HepG2 (cell line): ENCODE data around the gene CAPZB. TPM values are rescaled to one million over a fixed set of nuclear protein-coding genes. Genes with fewer than 3 reads are reported as not detected.
A peak's percentile ranks its signal among the peaks of the same experiment; 100 is the strongest.

Source experiments
- ATAC-seq: fragments of 200-7000 bp; cut with Tn5 transposase; 3 replicates; pipeline ENCODE4 v1.9.1; 2020; ENCODE audit warnings: mild to moderate bottlenecking, moderate library complexity
- BruUV-seq: library from RNA; stranded (reverse); fragments of 400-500 nt; replicated peaks from 2 replicates; lab custom pipeline; 2021; lab: Mats Ljungman, UMichigan
- CTCF ChIA-PET: fragments of 300-600 bp; formaldehyde crosslinking; extraction: SDS; loops from one replicate; lab custom pipeline; 2021; ENCODE audit warnings: low total read pairs, inconsistent platforms, low intra/inter-chr PET ratio; lab: Yijun Ruan, JAX
- POLR2A ChIA-PET: fragments of 350-600 bp; sonication (Branson Sonifier 250); formaldehyde crosslinking; loops from one replicate; lab custom pipeline; 2020; ENCODE audit warnings: antibody characterized with exemption, inconsistent platforms; lab: Yijun Ruan, JAX
- DNase-seq: peaks from one replicate; pipeline ENCODE4 v3.0.0-alpha.2; 2015; ENCODE audit warnings: low spot score
- FAIRE-seq: peaks from 3 replicates; lab custom pipeline; 2011; peaks lifted over from hg19 to GRCh38; lab: Jason Lieb, UNC
- H2AFZ ChIP-seq: one replicate; pipeline ENCODE4 v1.6.1; 2011; ENCODE audit warnings: low read length, inconsistent platforms
- H3K27ac ChIP-seq: fragments of 300-600 bp; 3 replicates; pipeline ENCODE4 v1.8.0; 2011; ENCODE audit warnings: mixed run types, mild to moderate bottlenecking, mixed read lengths, low read length, inconsistent platforms; ENCODE audit not compliant: insufficient read depth; ENCODE audit errors: extremely low read length
- H3K27me3 ChIP-seq, 2 experiments: fragments of 200-600 bp in 1 of 2; 2 replicates in 1 of 2; 3 replicates in 1 of 2; pipeline versions ENCODE4 v1.6.0 to v1.8.0; 2011; ENCODE audit warnings: low read length in 2 of 2, mild to moderate bottlenecking in 2 of 2, moderate library complexity in 2 of 2, inconsistent platforms in 1 of 2; ENCODE audit not compliant: insufficient read depth in 2 of 2, control insufficient read depth in 1 of 2
- H3K36me3 ChIP-seq, 2 experiments: fragments of 200-600 bp in 1 of 2; replicated peaks in 1 of 2; 2 replicates in 1 of 2; 3 replicates in 1 of 2; pipeline versions ENCODE4 v1.5.1 to v1.8.0; 2011; ENCODE audit warnings: low read length in 2 of 2, inconsistent platforms in 1 of 2; ENCODE audit not compliant: insufficient read depth in 2 of 2, control insufficient read depth in 1 of 2
- H3K4me1 ChIP-seq: 2 replicates; pipeline ENCODE4 v1.5.1; 2012; ENCODE audit warnings: low read length, inconsistent platforms; ENCODE audit not compliant: insufficient read depth
- H3K4me2 ChIP-seq: 2 replicates; pipeline ENCODE4 v1.6.0; 2011; ENCODE audit warnings: low read depth, low read length, inconsistent platforms
- H3K4me3 ChIP-seq, 3 experiments: fragments of 200-600 bp in 1 of 3; sonication (generic), shearing (Covaris generic) in 1 of 3; replicated peaks in 1 of 3; 2 replicates each; pipeline ENCODE4 v1.5.1; 2011 to 2016; ENCODE audit warnings: low read length in 3 of 3, inconsistent platforms in 2 of 3, low read depth in 2 of 3, mild to moderate bottlenecking in 2 of 3, control low read depth in 1 of 3, mixed read lengths in 1 of 3; ENCODE audit not compliant: insufficient read depth in 1 of 3
- H3K79me2 ChIP-seq: one replicate; pipeline ENCODE4 v1.6.1; 2011; ENCODE audit warnings: low read length, inconsistent platforms; ENCODE audit not compliant: insufficient read depth
- H3K9ac ChIP-seq: 2 replicates; pipeline ENCODE4 v1.6.0; 2011; ENCODE audit warnings: mild to moderate bottlenecking, low read depth, low read length, inconsistent platforms; ENCODE audit not compliant: insufficient read depth
- H3K9me3 ChIP-seq: 2 replicates; pipeline ENCODE4 v1.5.1; 2012; ENCODE audit warnings: mild to moderate bottlenecking, low read length
- H4K20me1 ChIP-seq: 2 replicates; pipeline ENCODE4 v1.6.0; 2011; ENCODE audit warnings: inconsistent platforms, mild to moderate bottlenecking, low read length, moderate library complexity; ENCODE audit not compliant: insufficient read depth
- AGO2 ChIP-seq: fragments of 200-400 bp; formaldehyde crosslinking; optimal IDR thresholded peaks from 2 replicates; pipeline ENCODE3; 2017; ENCODE audit warnings: mild to moderate bottlenecking, low read depth, low read length, moderate library complexity
- FOXA3 ChIP-seq: IDR thresholded peaks from 2 replicates; pipeline ENCODE4 v1.6.1; 2016; ENCODE audit warnings: missing genetic modification reagents, missing compliant biosample characterization
- GABPB1 ChIP-seq: IDR thresholded peaks from 2 replicates; pipeline ENCODE4 v1.6.1; 2016; ENCODE audit warnings: mild to moderate bottlenecking, missing genetic modification reagents, moderate library complexity, missing compliant biosample characterization
- JARID2 ChIP-seq: sonication (generic); formaldehyde crosslinking; IDR thresholded peaks from 2 replicates; pipeline ENCODE4 v1.8.1; 2023; ENCODE audit warnings: missing genetic modification reagents, inconsistent platforms; ENCODE audit not compliant: insufficient replicate concordance
- NR2F1 ChIP-seq, 2 experiments: fragments of 450-650 bp in 1 of 2; formaldehyde crosslinking in 1 of 2; IDR thresholded peaks; 2 replicates each; pipeline versions ENCODE4 v1.5.0 to v1.6.1; 2016 to 2020; ENCODE audit warnings: mild to moderate bottlenecking in 1 of 2, missing compliant biosample characterization in 1 of 2, missing genetic modification reagents in 1 of 2, moderate library complexity in 1 of 2
- RAD21 ChIP-seq: fragments of 450-650 bp; formaldehyde crosslinking; IDR thresholded peaks from 2 replicates; pipeline ENCODE4 v1.5.0; 2020; ENCODE audit warnings: mild to moderate bottlenecking
- SRSF1 ChIP-seq: fragments of 200-400 bp; formaldehyde crosslinking; optimal IDR thresholded peaks from 2 replicates; pipeline ENCODE3; 2017; ENCODE audit warnings: mild to moderate bottlenecking, low read depth, low read length, moderate library complexity
- STAG1 ChIP-seq: sonication (generic); formaldehyde crosslinking; IDR thresholded peaks from 2 replicates; pipeline ENCODE4 v1.4.0; 2020; ENCODE audit warnings: missing genetic modification reagents
- TAF1 ChIP-seq: sonication (generic); formaldehyde crosslinking; IDR thresholded peaks from 2 replicates; pipeline ENCODE4 v1.4.0; 2020; ENCODE audit warnings: missing genetic modification reagents
- TBL1XR1 ChIP-seq: fragments of 150-350 bp; IDR thresholded peaks from 2 replicates; pipeline ENCODE4 v1.6.1; 2014; ENCODE audit warnings: borderline replicate concordance, low read length; ENCODE audit not compliant: partially characterized antibody
- TFAP4 ChIP-seq: sonication (generic); IDR thresholded peaks from 2 replicates; pipeline ENCODE4 v1.6.1; 2016; ENCODE audit warnings: low read depth, borderline replicate concordance
- ZBTB21 ChIP-seq: sonication (generic); formaldehyde crosslinking; IDR thresholded peaks from 2 replicates; pipeline ENCODE4 v1.4.0; 2020; ENCODE audit warnings: missing genetic modification reagents
- ZBTB33 ChIP-seq: sonication (generic); formaldehyde crosslinking; IDR thresholded peaks from 2 replicates; pipeline ENCODE4 v1.4.0; 2020; ENCODE audit warnings: missing genetic modification reagents
- ZFP91 ChIP-seq: sonication (generic); formaldehyde crosslinking; IDR thresholded peaks from 2 replicates; pipeline ENCODE4 v1.9.0; 2022; ENCODE audit warnings: missing genetic modification reagents, mild to moderate bottlenecking, borderline replicate concordance
- ZNF232 ChIP-seq: sonication (generic); formaldehyde crosslinking; IDR thresholded peaks from 2 replicates; pipeline ENCODE4 v1.4.0; 2020; ENCODE audit warnings: missing genetic modification reagents, borderline replicate concordance
- ZNF552 ChIP-seq: sonication (generic); formaldehyde crosslinking; IDR thresholded peaks from 2 replicates; pipeline ENCODE4 v1.9.0; 2022; ENCODE audit warnings: missing genetic modification reagents, mild to moderate bottlenecking, borderline replicate concordance
- ZNF775 ChIP-seq: sonication (generic); formaldehyde crosslinking; IDR thresholded peaks from 2 replicates; pipeline ENCODE4 v1.4.0; 2020; ENCODE audit warnings: missing genetic modification reagents, mild to moderate bottlenecking, moderate library complexity, borderline replicate concordance
- ZNF777 ChIP-seq: sonication (generic); formaldehyde crosslinking; IDR thresholded peaks from 2 replicates; pipeline ENCODE4 v1.4.0; 2020; ENCODE audit warnings: missing genetic modification reagents
- ZNF878 ChIP-seq: sonication (generic); formaldehyde crosslinking; IDR thresholded peaks from 2 replicates; pipeline ENCODE4 v1.8.1; 2023; ENCODE audit warnings: mild to moderate bottlenecking, missing genetic modification reagents, moderate library complexity
- ZNF891 ChIP-seq: sonication (generic); formaldehyde crosslinking; IDR thresholded peaks from 2 replicates; pipeline ENCODE4 v1.5.0; 2020; ENCODE audit warnings: mild to moderate bottlenecking, missing genetic modification reagents
- WGBS: methylation state at CpG from one replicate; pipeline ENCODE4 v1.1.6; 2017; ENCODE audit warnings: low lambda C conversion rate; 5-methylcytosine and 5-hydroxymethylcytosine counted together
- in situ Hi-C: cut with HindIII; loops from 2 replicates; pipeline ENCODE4 v1.10.0; 2017; ENCODE audit warnings: low pct_unique_long_range_greater_than_20kb; ENCODE audit not compliant: extremely low pct_ligation_motif_present
- intact Hi-C: fragments of 100-400 bp; cut with micrococcal nuclease; formaldehyde crosslinking; loops from one replicate; pipeline ENCODE4 v1.10.0; 2022; ENCODE audit not compliant: unreplicated experiment
- polyA plus RNA-seq, 8 experiments: library from polyadenylated mRNA; depleted of rRNA in 3 of 8; stranded (reverse) in 7 of 8; unstranded in 1 of 8; fragments of >200 nt; fragmentation: Illumina TruSeq in 4 of 8; extraction: Trizol in 4 of 8; gene quantifications; 2 replicates each; pipeline versions ENCODE4 v1.2.1 to v1.2.3, GENCODE V29; 2011 to 2016; ENCODE audit warnings: low read depth in 4 of 8, missing spikeins in 1 of 8, mixed read lengths in 1 of 8; ENCODE audit not compliant: insufficient read depth in 1 of 8
- total RNA-seq, 5 experiments: library from RNA; depleted of rRNA; stranded (reverse); fragments of >200 nt; fragmentation: Illumina TruSeq; extraction: Trizol; gene quantifications; 2 replicates each; pipeline ENCODE4 v1.2.3, GENCODE V29; 2016; ENCODE audit warnings: low read depth in 1 of 5

Gene CAPZB
- total and polyA plus RNA-seq, 2 of the 13 experiments (the other 11 are each of a cell fraction or from before 2014, with no cell fraction given): 58.9 to 76.9 TPM

GRCh38 chr1:19344831-19345230 lies 140.5 kb downstream of the CAPZB start (continued):
- TF ChIP-seq JARID2 (no peak), FOXA3 (CRISPR knock-in tag) (no peak), ZNF891 (0 out of 2 replicates have a peak, but pooled peaks have one; percentile 20), ZNF878 (CRISPR knock-in tag) (no peak), GABPB1 (CRISPR knock-in tag) (0 out of 2 replicates have a peak, but pooled peaks have one; percentile 3), TBL1XR1 (no peak), AGO2 (peak; percentile 62)

- FAIRE-seq (peak; percentile 49), ATAC-seq (peak; percentile 83), DNase-seq (peak; percentile 30)
- no peaks in the 10 kb centered on the region for H3K27me3 ChIP-seq
- 77% methylated on average over 11 of the region's 12 CpGs for WGBS
- ChIA-PET POLR2A (no interaction called here), CTCF (interaction anchor here (0.7 to 1.3 kb wide), 3 partner anchors 43 to 310 kb away, joined by 3 to 5 read pairs (median 3); no protein-coding TSS in a partner anchor)
- no peaks in the 10 kb centered on the region for H3K79me2 ChIP-seq
- peaks cover 7% of the 10 kb centered on the region for H3K4me1 ChIP-seq
- no TSS peak for BruUV-seq
- no peak overlapping the region for H3K9ac ChIP-seq
- H3K27ac ChIP-seq: no peak overlapping the region
- in situ Hi-C loops: loop anchor here (5.0 kb wide), 2 partner anchors 43 to 303 kb away; no protein-coding TSS in a partner anchor
- peaks cover 31 to 38% of the 10 kb centered on the region in 2 experiments; a peak in 4 of 5 replicates for H3K36me3 ChIP-seq
- H4K20me1 ChIP-seq: no peaks in the 10 kb centered on the region
- no peak overlapping the region for H3K4me2 ChIP-seq
- H3K4me3 ChIP-seq: no peak overlapping the region
- intact Hi-C loops: no loop called here
- H2AFZ ChIP-seq: no peak overlapping the region
- H3K9me3 ChIP-seq: no peaks in the 10 kb centered on the region
- TF ChIP-seq RAD21 (peak; percentile 88), NR2F1 (CRISPR knock-in tag; IDR thresholded peaks at IDR 0.05) (0 out of 4 replicates have a peak, but pooled peaks of 1 of the 2 experiments have one; percentile 17), ZBTB21 (no peak), ZNF777 (CRISPR knock-in tag) (no peak), ZBTB33 (CRISPR knock-in tag) (peak; percentile 86), ZNF232 (CRISPR knock-in tag) (no peak), TAF1 (CRISPR knock-in tag) (no peak), ZFP91 (CRISPR knock-in tag) (0 out of 2 replicates have a peak, but pooled peaks have one; percentile 30), ZNF775 (CRISPR knock-in tag) (no peak), SRSF1 (no peak), TFAP4 (peak; percentile 20; the same call in 1 of the 2 replicates), ZNF552 (no peak), STAG1 (CRISPR knock-in tag) (peak; percentile 95)
Measured at GRCh38 chr1:19344372-19344810, 140.9 kb downstream of the CAPZB start.
